Raji (cell line): ENCODE results near the gene MCTP2.

Source experiments
- POLR2A ChIP-seq: IDR thresholded peaks from 2 replicates; pipeline ENCODE4 v1.6.1; 2011; ENCODE audit warnings: low read depth, low read length, control low read depth; ENCODE audit not compliant: insufficient read depth

MCTP2 gene, protein sequence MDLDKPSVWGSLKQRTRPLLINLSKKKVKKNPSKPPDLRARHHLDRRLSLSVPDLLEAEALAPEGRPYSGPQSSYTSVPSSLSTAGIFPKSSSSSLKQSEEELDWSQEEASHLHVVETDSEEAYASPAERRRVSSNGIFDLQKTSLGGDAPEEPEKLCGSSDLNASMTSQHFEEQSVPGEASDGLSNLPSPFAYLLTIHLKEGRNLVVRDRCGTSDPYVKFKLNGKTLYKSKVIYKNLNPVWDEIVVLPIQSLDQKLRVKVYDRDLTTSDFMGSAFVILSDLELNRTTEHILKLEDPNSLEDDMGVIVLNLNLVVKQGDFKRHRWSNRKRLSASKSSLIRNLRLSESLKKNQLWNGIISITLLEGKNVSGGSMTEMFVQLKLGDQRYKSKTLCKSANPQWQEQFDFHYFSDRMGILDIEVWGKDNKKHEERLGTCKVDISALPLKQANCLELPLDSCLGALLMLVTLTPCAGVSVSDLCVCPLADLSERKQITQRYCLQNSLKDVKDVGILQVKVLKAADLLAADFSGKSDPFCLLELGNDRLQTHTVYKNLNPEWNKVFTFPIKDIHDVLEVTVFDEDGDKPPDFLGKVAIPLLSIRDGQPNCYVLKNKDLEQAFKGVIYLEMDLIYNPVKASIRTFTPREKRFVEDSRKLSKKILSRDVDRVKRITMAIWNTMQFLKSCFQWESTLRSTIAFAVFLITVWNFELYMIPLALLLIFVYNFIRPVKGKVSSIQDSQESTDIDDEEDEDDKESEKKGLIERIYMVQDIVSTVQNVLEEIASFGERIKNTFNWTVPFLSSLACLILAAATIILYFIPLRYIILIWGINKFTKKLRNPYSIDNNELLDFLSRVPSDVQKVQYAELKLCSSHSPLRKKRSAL

DNA sequence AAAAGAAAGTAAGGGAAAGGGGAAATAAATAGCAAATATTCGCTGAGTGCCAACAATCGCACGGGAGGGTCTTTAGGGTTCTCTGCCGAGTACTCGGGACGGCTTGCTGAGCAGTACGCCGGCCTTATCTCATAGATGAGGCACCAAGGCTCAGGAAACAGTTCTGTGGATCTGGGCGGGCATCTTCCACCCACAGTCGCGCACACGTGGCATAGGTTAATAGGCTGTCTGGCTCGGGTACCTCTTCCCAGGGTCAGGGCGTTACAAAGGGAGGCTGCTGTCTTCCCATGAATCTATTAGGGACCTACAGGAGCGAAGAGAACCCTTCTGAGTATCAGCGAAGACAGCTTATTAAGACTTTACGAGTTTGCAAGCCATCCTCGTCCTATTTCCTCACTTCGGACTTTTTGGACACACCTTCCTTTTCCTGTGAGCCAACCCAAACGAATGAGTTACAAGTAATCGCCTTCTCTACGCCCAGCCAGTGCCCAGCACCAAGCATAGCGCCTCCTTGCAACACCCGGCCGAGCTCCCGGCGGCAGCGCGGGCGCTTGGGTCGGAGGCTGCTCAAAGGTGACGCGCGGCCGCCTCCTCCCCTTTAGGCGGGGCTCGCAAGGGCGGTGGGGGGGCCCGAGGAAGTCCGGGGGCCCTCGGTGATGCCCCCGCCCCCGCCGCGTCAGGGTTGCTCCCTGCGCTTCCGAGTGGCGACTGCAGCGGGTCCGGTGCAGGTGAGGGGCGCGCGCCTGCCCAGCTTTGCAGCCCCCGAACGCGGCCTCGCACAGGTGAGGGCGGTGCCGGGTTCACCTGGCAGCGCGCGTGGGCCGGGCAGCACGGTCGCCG is at the start of gene MCTP2:
MCTP2 (plus strand) TSS at position 679 of the 840 bp plus-strand sequence. CDS start 66,705 bp downstream, outside the sequence.
- TF ChIP-seq POLR2A, result peak; percentile 58

DNA sequence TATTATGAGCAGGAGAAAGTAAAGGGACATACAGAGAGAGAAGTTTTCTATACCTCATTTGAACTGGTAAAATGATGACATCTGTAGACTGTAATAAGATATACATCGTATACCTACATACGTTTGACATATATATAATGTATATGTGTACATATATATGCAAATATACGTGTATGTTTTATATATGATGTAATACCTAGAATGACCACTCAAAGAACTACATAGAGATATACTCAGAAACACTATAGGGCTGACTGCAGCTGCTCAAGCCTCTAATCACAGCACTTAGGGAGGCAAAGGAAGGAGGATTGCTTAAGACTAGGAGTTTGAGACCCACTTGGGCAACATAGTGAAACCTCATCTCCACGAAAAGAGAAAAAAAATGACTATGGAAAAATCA is 48.5 kb upstream of the MCTP2 start:
- no peak for TF ChIP-seq POLR2A

- TF ChIP-seq POLR2A, result no peak
Observed at GRCh38 chr15:94185547-94186236, 45.7 kb upstream of the MCTP2 start.

DNA sequence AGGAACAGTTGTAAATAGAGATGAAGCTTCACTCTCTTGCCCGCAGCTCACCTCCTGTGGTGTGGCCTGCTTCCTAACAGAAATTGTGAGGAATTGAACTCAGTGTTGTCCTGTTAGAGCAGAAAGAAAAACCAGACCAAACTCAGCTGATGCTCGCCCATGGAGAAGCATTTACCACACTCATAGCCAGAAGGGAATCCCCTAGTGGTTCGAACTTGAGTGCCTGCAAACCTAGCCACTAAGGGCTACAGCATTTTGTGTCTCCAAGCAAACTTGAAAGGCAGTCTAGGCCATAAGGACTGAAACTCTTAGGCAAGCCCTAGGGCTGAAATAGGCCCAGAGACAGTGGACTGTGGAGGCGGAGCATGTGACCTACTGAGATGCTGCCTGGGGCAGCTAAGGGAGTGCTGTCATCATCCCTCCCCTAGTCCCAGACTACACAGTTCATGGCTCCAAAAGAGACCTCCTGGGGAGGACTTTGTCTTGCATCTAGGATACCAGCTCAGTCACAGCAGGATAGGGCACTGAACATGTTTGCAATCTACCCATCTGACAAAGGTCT is 44.5 kb upstream of the MCTP2 start:
- no peak for TF ChIP-seq POLR2A

GRCh38 chr15:94193906-94194305 is 37.5 kb upstream of the MCTP2 start:
- no peak for TF ChIP-seq POLR2A

DNA sequence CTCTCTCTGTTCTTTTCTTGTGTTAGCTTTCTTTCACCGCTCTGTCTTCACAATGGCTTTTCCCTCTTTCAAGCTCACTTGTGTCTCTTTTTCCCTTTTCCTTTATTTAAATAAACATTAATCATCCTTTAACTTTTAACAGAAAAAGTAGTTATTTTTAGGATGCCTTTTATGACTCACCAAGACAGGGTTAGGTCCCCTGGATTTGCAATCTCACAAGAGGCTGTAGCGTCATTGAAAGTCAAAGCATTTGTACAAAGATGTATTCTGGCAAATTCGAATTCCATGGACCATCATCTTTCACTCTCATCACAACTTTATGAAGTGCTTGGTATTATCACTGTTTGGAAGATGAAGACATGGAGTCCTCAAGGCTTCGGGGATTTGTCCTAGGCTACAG is 34.8 kb upstream of the MCTP2 start:
- TF ChIP-seq POLR2A, result no peak

DNA sequence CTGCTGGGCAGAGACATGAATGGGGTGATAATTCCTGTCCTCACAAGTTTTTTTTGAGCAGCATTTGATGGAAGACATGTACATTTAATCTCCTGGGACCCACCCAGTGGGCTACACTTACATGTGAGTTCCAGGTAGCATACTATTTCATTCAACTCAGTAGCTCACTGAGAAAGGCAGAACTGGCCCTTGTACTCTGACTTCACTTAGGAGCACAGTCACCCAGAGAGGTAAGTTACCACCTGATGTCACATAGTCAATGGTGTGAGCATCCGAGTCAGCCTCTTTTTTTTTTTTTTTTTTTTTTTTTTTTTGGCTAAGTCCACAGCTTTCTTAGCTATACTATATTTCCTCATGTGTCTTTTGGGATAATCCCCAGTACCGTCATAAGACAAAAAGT is 32.7 kb upstream of the MCTP2 start:
- TF ChIP-seq POLR2A, result no peak

DNA sequence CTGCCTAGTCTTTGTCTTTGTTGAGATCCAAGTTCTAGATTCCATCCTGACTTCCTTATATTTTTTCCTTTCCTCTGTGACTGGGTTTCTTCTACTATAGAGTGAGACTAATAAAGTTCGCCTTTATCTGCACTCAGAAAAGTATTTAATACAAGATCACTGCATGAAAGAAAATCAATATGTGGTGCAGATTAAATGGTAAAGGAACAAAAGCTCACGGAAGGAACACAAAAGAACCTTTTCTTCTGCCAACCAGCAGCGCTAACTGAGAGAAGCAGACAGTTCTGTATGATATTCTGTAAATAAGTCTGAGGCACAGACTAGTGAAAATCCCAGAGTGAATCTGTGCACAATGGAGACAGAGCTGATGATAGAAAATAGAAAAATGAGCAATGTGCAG is 31.6 kb upstream of the MCTP2 start:
- TF ChIP-seq POLR2A, result no peak

DNA sequence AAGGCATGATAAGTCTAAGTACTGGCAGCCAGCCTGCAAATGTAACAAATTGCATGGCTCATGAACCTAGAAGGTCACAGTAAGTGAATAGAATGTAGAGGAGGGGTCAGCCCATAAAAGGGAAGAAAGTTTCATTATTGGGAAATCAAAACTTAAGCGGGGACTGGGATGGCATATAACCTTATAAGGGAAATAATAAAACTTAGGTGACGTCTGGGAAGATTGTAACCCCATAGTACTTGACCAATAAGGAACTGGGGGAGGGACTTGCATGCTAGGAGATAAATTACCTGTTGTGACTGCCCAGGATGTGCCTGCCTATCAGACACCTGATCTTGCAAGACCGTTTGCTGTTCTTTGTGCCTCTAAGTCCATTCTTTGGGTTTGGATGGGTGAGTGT is 28.1 kb upstream of the MCTP2 start:
- no peak for TF ChIP-seq POLR2A

DNA sequence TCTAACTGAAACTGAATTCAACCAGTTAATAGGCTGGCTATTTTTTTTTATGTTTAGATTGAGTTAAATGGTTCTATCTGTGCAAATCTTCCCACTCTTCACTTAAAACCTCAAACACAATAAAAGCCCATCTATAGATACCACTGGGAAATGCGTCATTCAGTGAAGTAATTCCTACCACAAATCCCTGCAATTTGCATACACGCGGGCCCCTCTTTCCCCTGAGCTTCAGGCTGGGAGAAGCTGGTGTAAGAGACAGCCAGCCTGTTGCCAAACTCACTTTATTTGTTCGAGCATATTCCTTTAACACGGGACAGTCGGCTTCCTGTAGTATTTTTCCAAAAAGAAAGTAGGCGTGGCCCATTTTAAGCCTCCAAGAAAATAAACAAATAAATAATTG is 26.0 kb upstream of the MCTP2 start:
- no peak for TF ChIP-seq POLR2A

GRCh38 chr15:94206463-94207167 is 24.7 kb upstream of the MCTP2 start:
- TF ChIP-seq POLR2A, result no peak

DNA sequence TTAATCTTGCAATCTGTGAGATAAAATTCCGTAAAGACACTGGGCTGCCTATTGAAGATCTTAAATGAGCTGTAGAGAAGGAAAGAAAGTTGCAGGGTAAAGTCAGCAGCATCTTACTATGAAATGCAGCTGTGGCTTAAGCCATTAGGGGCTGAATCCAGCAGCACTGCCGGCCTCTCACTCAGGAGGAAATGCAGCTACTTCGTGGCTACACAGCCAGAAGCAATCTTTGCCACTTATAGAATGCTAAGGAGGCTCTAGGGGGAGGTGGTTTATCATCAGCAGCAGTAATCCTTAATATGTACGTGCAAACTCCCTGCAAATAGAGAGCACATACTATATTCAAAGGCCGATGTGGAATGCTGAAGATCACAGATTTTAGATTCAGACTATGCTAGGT is 19.1 kb upstream of the MCTP2 start:
- TF ChIP-seq POLR2A, result no peak

DNA sequence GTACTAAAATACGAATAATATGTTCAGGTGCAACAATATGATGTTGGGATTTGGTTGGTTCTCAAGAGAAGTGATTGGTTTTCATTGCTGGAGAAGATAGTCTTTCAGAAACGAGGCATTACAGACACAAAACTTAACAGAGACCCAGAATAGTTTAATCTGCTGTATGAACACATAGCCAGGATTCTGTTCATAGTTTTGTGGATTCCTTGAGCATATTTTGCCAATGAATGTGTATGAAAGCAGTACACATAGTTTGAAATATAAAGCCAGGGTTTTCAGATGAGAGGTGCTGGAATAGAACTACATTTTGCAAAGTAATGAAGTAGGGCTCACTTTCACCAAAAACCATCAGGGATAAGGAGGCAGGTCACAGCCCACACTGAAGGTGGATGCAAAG is 5.7 kb upstream of the MCTP2 start:
- no peak for TF ChIP-seq POLR2A

GRCh38 chr15:94228611-94229010 is 2.8 kb upstream of the MCTP2 start:
- TF ChIP-seq POLR2A, result no peak
